GM19043 (cell line): ENCODE measurements around the gene HLA-A.
"Not testable (repeated sequence)": the region's sequence is repeated elsewhere in the genome, so short reads cannot be mapped to it uniquely, and the experiment has no call there.

Experiments
- ATAC-seq: cut with Tn5 transposase; IDR thresholded peaks from one replicate; pipeline ENCODE4 v1.9.1; 2021; ENCODE audit warnings: low read depth; ENCODE audit not compliant: unreplicated experiment

HLA-A gene

DNA sequence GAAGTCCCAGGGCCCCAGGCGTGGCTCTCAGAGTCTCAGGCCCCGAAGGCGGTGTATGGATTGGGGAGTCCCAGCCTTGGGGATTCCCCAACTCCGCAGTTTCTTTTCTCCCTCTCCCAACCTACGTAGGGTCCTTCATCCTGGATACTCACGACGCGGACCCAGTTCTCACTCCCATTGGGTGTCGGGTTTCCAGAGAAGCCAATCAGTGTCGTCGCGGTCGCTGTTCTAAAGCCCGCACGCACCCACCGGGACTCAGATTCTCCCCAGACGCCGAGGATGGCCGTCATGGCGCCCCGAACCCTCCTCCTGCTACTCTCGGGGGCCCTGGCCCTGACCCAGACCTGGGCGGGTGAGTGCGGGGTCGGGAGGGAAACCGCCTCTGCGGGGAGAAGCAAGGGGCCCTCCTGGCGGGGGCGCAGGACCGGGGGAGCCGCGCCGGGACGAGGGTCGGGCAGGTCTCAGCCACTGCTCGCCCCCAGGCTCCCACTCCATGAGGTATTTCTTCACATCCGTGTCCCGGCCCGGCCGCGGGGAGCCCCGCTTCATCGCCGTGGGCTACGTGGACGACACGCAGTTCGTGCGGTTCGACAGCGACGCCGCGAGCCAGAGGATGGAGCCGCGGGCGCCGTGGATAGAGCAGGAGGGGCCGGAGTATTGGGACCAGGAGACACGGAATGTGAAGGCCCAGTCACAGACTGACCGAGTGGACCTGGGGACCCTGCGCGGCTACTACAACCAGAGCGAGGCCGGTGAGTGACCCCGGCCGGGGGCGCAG is at the start of gene HLA-A:
TSS of gene HLA-A (plus strand) at position 258 of the 778 bp plus-strand sequence. CDS start at position 280, 22 bp downstream.
- ATAC-seq: peak; percentile 71

DNA sequence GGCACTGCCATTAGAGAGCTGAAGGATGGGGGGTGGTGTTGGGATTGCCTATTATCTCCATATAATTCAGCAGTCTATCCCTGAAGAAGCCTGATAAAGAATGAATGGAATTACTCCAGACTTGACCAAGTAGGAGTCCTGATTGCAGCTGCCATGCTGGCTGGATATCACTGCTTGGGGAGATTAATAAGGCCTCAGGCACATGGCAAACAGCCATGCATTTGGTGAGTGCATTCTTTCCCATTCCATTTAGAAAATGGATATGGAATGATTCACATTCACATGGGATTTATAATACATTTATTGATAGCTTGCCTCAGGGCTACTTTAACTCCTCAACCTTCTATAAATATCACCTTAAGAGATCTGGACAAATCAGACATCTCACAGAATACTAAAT is 49.6 kb upstream of the HLA-A start:
- no peak for ATAC-seq

DNA sequence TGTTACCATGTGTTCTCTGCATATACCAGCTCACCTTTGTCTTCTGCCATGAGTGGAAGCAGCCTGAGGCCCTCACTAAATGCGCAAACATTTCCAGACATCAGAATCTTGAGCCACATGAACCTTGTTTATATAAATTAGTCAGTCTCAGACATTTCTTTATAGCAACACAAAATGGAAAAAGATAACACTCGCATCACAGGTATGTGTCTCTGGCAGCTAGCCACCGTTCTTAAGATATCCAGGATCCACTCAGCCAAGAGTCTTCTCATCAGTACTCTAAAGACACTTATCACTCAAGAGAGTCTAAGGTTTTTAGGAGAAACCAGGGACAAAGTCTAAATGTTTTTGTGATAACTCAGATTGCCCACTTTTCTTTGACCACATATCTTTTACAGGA is 43.1 kb upstream of the HLA-A start:
- ATAC-seq: no peak

DNA sequence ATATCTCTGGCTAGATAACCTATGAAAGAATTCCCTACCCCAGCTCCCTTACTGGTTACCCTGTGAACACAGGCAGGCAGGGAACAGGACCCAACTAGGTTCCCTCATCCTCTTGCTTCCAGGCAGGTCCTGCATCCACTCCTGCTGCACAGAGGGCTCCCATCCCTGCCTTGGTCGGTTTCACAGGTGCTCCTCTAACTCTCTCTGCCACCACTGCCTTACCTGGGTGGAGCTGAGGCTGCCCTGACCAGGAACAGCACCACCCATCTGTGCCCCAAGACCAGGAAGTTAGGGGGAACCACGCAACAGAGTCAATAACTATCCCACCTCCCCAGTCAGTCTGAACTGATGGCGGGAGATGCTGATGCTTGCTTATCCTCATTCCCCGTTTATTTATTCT is 37.0 kb upstream of the HLA-A start:
- no peak for ATAC-seq

DNA sequence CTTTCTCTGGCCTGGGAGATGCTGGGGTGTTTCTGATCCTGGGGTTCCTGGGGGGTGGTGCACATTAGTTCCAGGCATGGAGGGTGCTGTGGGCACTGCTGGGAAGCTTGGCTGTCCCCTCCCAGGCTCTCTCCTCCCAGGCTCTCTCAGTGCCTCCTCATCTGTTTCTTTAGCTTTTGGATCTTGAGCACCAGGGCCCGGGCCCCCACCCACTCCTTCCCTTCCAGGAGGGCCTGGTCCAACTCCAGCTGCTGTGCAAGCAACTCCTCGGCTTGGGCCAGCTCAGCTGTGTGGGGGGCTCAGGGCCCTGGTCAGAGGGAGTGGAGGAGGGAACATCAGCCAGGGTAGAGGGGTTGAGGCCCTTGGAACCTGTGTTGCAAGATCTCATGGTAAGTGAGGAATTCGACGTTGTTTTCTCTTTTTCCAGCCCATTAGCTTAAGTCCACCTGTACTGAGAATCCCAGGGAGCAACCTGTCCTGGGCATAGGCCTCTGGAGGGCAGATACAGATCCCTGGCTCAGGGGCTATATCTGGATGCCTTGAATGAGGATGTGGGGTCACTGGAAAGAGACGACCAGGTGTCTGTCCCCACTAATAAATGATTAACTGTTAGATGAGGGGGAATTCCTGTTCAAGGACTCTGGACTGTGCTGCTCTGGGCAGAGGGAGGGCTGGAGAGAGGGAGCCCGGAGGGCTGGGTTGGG is 34.5 kb upstream of the HLA-A start:
- no peak for ATAC-seq

DNA sequence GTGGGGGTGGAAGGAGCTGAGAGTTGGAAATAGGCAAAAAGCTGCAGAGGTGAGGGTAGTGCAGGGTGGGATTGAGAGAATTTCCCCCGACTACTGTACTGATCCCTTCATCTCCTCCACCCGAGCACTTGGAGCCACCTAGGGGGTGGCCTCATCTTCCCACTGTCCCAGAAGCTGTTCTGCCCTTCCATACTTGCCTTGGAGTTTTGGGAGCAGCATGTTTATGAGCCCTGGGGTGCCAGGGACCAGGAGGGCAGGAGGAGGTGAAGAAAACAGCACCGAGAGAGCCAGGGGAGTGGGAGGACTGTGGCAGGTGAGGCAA is 34.0 kb upstream of the HLA-A start:
- ATAC-seq: no peak

DNA sequence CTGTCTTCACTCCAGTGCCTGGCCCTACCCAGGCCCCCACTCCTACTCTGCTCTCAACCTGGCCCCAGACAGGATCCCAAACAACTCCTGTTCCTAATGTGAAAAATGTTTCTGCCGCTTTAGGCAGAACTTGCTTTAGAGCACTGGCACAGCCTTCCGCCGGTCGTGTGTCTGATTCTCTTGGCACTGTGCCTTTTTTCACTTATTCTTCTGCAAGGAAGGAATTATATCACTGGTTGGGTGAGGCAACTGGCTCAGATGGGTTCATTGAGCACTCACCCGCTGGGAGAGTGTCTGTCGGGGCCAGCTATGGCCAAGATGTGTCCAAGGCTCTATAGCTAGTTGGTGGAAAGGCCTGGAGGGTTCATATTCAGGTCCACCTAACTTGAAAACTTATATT is 33.6 kb upstream of the HLA-A start:
- ATAC-seq: no peak

DNA sequence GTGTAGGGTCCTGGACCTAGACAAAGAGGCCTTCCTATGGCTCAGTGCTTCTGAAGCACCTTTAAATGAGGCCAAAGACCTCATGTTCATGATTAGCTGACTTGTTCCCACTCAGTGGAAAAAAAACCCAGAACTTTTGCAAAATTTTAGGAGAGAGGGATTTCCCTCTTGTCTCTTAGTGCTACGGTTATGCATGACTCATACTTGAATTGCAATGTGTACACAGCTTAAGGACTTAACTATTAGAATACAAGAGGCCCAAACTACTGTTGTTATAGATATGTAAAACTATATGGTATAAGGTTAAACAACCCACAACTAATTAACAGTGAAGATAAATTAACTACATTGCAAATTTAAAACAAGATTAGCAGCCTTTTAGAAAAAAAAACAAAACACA is 32.3 kb upstream of the HLA-A start:
- no peak for ATAC-seq

DNA sequence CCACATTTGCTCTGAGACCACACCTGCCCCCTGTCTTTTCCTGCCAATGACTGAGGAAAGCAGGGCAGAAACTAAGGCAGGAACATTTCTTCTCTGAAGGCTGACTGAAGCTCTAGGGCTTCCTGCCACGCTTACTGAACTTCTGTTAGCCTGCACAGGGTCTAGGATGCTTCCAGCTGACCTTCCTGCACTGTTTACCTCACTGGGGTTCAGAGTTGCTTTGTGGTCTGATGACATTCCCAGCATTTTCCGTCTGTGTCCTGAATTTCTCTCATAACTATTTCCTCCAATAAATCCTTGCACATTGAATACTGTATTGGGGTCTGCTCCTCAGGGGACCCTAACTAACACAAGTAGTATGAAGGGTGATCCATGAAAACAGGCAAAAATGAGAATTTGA is 29.5 kb upstream of the HLA-A start:
- ATAC-seq: no peak

DNA sequence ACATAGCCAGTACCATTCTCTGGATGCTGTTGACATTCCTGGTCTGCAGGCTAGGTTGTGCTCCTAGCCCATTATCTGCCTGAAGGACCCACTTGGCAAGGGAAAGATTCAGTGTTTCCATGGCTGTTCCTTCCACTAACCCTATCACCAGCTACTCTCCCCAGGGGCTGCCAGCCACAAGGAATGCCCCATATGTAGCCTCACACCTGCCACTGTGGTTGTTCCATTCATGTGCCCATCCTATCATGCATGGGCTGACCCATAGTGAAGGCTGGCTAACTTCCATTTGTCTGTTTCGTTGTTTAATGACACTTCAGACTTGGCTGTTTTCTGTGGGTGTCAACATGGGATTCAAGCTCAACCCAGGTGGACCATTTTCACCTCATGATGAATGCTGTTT is 25.6 kb upstream of the HLA-A start:
- no peak for ATAC-seq

DNA sequence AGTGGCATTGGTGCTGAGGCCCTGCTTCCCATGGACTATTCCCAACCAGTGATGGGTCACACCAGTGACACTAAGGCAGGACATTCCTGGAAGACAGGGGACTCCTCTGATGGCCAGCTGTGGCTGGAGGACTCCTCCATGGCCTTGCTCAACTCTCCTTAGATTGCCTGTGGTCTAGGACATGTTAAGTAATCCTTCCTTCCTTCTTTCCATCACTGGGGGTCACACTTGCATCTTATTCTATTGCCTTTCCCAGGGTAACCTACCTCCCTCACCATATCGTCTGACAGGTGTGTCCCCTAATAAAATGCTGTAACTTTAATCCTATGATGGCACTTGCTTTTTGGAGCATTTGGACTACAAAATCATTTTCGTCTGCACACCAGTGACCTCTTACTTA is 24.5 kb upstream of the HLA-A start:
- no peak for ATAC-seq

DNA sequence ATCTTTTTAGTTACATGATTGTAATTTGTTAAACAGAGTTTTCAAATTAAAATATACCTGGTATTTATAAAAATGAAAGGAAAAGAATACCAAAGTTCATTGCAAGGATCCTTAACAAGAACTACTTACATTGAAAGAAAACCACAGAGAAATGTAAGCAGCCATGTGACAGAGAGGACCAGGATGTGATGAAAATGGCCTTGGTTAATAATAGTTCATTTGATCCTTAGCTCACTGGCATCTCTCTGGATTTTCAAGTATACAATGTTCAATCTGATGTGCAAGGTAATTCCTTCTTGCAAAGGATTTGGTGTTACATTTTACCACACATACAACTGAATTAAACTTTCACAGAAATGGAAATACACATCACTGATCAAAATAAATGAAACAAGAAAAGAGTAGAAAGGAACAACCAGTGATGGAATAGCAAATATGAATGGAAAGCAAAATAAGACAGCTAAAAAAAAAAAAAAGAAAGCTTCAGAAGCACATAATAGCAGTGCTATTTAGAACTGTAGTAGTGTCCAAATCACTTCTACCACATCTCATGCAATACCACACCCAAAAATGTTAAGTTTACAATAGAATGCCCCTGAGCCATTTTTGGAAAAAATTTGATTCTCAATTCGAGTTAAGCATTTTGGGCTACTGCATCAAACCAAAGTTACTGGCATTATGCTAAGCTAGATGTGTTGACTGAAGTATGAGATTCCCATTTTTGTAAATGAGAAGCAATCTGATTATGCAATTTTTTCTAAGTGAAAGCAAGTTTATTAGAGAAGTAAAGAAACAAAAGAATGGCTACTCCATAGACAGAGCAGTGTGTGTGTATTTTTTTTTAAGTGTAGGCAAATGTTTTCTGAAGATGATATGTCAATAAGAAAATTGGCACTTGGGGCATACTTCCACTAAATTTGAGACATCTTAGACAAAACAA is 22.6 kb upstream of the HLA-A start:
- ATAC-seq: no peak

DNA sequence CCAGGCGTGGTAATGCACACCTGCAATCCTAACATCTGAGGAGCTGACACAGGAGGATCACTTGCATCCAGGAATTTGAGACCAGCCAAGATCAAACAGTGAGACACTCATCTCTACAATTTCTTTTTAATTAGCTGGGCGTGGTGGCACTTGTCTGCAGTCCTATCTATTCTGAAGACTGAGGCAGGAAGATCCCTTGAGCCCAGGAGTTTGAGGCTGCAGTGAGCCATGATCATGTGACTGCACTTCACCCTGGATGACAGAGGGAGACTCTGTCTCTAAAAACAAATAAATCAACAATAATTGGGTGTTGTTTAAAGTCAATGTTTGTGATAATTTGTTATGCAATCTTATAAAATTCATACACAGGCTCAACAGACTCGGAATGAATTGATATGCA is 18.0 kb upstream of the HLA-A start:
- ATAC-seq: no peak

DNA sequence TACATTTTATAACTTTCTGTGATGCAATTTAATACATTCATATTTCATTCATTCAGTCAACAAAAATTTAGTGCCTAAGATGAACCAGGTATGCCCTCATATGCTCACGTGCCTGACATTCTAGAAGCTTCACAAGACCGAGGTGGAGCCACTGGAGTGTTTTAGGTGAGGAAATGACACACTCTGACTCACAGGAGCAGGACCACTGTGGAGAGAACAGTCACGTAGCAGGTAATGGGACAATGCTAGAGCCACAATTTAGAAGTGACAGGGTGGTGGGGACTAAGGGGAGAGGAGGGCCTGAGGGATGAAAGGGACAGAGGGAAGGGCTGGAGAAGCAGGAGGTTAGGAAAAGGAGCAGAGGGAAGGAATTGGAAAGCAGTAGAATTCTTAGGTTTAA is 17.6 kb upstream of the HLA-A start:
- no peak for ATAC-seq

DNA sequence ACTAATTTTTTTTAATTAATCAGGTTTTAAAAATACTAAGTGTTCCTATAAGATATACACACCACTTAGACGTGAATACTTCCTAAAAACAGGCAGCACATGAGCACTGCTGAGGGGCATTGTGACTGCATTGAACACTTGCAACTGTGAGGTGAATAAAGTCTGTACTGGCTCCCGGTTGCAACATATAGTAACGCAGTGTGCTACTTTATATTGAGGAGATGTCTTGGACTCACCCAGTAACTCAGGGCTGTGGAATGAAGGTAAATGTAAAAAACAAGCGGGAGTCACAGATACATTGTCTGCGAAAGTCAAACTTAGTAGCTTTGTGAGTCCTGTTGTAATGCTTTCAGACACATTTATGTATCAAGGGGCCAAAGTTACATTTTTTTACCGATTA is 17.0 kb upstream of the HLA-A start:
- ATAC-seq: no peak

DNA sequence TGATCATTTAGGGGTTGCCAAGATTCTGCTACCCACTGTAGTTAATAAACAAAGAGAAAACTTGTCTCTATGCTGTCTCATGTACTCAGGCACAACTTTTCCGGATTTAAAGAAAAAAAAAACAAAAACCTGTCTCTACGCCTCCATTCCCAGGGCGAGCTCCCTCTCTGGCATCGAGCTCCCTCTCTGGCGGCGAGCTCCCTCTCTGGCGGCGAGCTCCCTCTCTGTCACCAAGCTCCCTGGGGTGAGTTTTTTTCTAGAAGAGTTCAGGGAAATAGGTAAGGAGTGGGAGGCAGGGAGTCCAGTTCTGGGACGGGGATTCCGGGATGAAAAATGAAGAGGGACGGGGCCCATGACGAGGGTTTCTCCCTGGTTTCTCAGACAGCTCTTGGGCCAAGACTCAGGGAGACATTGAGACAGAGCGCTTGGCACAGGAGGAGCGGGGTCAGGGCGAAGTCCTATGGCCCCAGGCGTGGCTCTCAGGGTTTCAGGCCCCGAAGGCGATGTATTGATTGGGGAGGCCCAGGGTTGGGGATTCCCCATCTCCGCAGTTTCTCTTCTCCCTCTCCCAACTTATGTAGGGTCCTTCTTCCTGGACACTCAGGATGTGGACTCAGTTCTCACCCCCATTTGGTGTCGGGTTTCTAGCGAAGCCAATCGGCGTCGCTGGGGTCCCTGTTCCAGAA is 16.5 kb upstream of the HLA-A start:
- ATAC-seq: peak; percentile 18

DNA sequence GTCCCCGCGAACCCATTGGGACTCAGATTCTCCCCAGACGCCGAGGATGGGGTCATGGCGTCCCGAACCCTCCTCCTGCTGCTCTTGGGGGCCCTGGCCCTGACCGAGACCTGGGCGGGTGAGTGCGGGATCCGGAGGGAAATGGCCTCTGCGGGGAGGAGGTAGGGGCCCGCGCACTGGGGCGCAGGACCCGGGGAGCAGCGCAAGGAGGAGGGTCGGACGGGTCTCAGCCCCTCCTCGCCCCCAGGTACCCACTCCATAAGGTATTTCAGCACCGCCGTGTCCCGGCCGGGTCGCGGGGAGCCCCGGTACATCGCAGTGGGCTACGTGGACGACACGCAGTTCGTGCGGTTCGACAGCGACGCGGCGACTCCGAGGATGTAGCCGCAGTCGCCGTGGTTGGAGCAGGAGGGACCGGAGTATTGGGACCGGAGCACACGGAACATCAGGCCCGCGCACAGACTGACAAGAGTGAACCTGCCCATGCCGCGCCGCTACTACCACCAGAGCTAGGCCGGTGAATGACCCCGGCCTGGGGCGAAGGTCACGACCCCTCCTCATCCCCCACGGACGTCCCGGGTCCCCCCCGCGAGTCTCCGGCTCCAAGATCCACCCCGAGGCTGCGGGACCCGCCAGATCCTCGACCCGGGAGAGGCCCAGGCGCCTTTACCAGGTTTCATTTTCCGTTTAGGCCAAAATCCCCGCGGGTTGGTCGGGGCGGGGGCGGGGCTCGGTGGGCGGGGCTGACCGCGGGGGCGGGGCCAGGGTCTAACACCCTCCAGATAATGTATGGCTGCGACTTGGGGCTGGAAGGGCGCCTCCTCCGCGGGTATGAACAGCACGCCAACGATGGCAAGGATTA is 15.7 kb upstream of the HLA-A start:
- ATAC-seq: peak; percentile 56

DNA sequence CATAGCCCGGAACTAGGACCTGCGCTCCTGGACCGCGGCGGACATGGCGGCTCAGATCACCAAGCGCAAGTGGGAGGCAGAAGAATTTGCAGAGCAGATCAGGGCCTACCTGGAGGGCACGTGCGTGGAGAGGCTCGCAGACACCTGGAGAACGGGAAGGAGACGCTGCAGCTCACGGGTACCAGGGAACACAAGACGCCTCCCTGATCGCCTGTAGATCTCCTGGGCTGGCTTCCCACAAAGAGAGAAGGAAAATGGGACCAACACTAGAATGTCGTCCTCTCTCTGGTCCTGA is 15.1 kb upstream of the HLA-A start:
- no peak for ATAC-seq

DNA sequence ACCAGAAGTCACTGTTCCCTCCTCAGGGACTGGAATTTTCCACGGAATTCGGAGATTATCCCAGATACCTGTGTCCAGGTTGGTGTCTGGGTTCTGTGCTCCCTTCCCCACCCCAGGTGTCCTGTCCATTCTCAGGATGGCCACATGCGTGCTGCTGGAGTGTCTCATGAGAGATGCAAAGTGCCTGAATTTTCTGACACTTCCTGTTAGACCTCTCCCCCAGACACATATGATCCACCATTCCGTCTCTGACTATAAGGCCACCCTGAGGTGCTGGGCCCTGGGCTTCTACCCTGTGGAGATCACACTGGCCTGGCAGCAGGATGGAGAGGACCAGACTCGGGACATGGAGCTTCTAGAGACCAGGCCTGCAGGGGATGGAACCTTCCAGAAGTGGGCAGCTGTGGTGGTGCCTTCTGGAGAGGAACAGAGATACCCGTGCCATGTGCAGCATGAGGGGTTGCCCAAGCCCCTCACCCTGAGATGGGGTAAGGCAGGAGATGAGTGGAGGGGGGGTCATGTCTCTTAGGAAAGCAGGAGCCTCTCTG is 14.4 kb upstream of the HLA-A start:
- no peak for ATAC-seq

DNA sequence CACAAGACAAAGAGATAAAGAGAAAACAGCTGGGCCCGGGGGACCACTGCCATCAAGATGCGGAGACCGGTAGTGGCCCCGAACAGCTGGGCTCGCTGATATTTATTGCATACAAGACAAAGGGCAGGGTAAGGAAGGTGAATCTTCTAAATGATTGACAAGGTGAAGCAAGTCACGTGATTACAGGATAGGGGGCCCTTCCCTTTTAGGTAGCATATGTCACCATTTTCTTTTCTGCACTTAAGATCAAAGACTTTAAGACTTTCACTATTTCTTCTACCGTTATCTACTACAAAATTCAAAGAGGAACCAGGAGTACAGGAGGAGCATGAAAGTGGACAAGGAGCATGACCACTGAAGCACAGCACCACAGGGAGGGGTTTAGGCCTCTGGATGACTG is 12.3 kb upstream of the HLA-A start:
- ATAC-seq: not testable (repeated sequence)
